OCI-LY1 (cell line): ENCODE results near the gene CCDC51.

Experiments
- CTCF ChIP-seq: fragments of 200-600 bp; sonication (generic), shearing (Covaris generic); IDR thresholded peaks from 2 replicates; pipeline ENCODE4 v1.5.1; 2017; ENCODE audit warnings: mild to moderate bottlenecking, antibody characterized with exemption, low read length, moderate library complexity, mixed read lengths
- EZH2 ChIP-seq: fragments of 200-600 bp; sonication (generic), shearing (Covaris generic); IDR thresholded peaks from 2 replicates; pipeline ENCODE4 v1.8.0; 2017; ENCODE audit warnings: borderline replicate concordance, mixed run types, mild to moderate bottlenecking, antibody characterized with exemption, low read length, moderate library complexity, mixed read lengths

GRCh38 chr3:48456456-48456855 lies 16.5 kb upstream of the CCDC51 start:
- no peak for TF ChIP-seq EZH2
- TF ChIP-seq CTCF, result no peak
